Measurements from ENCODE around the gene DDX1. TPM values are rescaled to one million over a fixed set of nuclear protein-coding genes. Genes with fewer than 3 reads are reported as not detected.

Gene DDX1
- total and polyA plus RNA-seq, 10 of the 15 experiments (the other 5 are each of a cell fraction or from before 2014, with no cell fraction given), result 53.2 to 134 (median 85.6) TPM

DNA sequence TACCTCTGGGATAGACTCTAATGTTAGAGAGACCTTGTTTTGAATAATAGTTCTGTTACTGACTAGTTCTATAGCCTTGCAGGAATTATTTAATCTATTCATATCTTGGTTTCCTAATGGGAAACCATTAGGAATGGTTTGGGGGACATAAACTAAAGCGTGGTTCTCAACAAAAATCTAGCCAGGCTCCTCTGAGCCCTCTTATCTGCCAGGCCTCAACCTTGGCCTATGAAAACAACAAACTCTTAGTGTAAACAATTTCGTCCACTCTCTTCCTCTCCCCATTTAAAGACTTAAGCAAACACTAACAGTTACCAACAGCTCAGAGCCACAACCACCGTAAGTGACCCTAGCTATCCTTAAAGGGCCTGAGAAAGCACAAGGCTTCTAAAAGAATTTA is 19.9 kb upstream of the DDX1 start (continued):
- TF ChIP-seq, protein P1, sequence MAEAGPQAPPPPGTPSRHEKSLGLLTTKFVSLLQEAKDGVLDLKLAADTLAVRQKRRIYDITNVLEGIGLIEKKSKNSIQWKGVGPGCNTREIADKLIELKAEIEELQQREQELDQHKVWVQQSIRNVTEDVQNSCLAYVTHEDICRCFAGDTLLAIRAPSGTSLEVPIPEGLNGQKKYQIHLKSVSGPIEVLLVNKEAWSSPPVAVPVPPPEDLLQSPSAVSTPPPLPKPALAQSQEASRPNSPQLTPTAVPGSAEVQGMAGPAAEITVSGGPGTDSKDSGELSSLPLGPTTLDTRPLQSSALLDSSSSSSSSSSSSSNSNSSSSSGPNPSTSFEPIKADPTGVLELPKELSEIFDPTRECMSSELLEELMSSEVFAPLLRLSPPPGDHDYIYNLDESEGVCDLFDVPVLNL (IDR thresholded peaks at IDR 0.05; ENCODE audit: low read depth, low read length), result no peak
- TF ChIP-seq EGR1 (IDR thresholded peaks at IDR 0.05; ENCODE audit: borderline replicate concordance in 1 of 2, low read depth in 2 of 2, low read length in 2 of 2) (no peak), POLR2AphosphoS2 (IDR thresholded peaks at IDR 0.05; ENCODE audit: low read depth, low read length) (no peak), RCOR1 (conservative IDR thresholded peaks at IDR 0.05; ENCODE audit: low read depth, low read length) (no peak)

DNA sequence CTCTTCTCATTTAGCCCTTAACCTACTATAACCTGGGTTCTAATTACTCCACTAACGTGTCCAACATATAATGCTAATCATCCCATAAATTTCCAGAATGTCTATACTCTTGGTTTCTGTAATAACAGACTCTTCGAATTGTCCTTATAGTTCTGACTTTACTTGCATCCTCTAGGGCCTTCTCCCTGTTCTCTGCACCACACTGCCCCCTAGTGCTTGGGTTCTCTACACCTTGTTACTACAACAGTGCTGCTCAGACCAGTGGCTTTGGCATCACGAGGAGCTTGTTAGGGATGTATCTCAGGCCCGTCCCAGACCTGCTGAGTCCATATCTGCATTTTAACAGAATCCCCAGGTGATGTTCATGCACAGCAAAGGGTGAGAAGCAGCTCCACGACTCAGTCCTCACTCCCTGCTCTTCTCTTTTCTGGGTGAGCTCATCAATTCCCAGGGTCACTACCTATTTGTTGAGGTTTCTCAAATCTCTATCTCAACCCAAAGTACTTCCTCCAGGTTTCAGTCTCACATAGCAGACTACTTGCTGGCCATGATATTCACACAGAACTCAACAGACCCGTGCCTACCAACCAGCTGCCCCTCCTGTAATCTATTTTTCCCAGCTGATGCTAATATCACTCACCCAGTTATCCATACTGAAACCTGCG is 14.5 kb upstream of the DDX1 start:
- intact Hi-C loops (cut with micrococcal nuclease; ENCODE audit: unreplicated experiment), result loop anchor here (5.0 to 10.0 kb wide), 2 partner anchors 422 to 675 kb away; no protein-coding TSS in a partner anchor
- Histone ChIP-seq H3K36me3 (ENCODE audit: control insufficient read depth in 2 of 2, insufficient read depth in 2 of 2, low read length in 1 of 2) (no peaks in the 10 kb centered on the region), H3K27ac (ENCODE audit: control insufficient read depth, insufficient read depth) (no peak overlapping the region), H3K4me1 (ENCODE audit: control insufficient read depth, insufficient read depth, low read length) (0 out of 2 replicates have a peak, but pooled peaks cover 3% of the 10 kb centered on the region), H4K20me1 (ENCODE audit: control insufficient read depth, insufficient read depth) (no peaks in the 10 kb centered on the region), H3K79me2 (ENCODE audit: control insufficient read depth, insufficient read depth, low read length) (no peaks in the 10 kb centered on the region), H3K9me3 (replicated peaks; ENCODE audit: control insufficient read depth, insufficient read depth, low read length) (no peaks in the 10 kb centered on the region), H3K4me3 (no peak overlapping the region), H3K4me2 (ENCODE audit: control insufficient read depth, insufficient read depth) (no peak overlapping the region), H2AFZ (ENCODE audit: control insufficient read depth, low read depth, low read length) (peak overlapping the region; percentile 26), H3K27me3 (replicated peaks in 1 of 2; ENCODE audit: control insufficient read depth in 2 of 2, insufficient read depth in 2 of 2, low read length in 1 of 2) (no peaks in the 10 kb centered on the region), H3K9ac (ENCODE audit: control insufficient read depth, insufficient read depth, low read length) (no peak overlapping the region)
- ChIA-PET SMC1A (ENCODE audit: uncharacterized antibody, unreplicated experiment) (interaction anchor here (0.5 to 2.5 kb wide), 17 partner anchors 10 to 674 kb away, joined by 3 to 19 read pairs (median 3); no protein-coding TSS in a partner anchor), RAD21 (ENCODE audit: unreplicated experiment) (interaction anchor here (0.8 to 1.6 kb wide), 5 partner anchors 414 to 680 kb away, joined by 3 to 5 read pairs (median 4); no protein-coding TSS in a partner anchor), CTCF (interaction anchor here (0.6 to 3.5 kb wide), 36 partner anchors 9 to 1188 kb away, joined by 3 to 26 read pairs (median 4); partner anchors contain the start of gene NBAS), POLR2A (no interaction called here)
- peak; percentile 95 for FAIRE-seq
- peak; percentile 38 for DNase-seq (ENCODE audit: low read depth, low spot score)
- BruUV-seq (replicated peaks), result no TSS peak
- TF ChIP-seq CBFB (IDR thresholded peaks at IDR 0.05; ENCODE audit: low read depth), result 0 out of 2 replicates have a peak, but pooled peaks have one; percentile 19
- TF ChIP-seq, protein P2, sequence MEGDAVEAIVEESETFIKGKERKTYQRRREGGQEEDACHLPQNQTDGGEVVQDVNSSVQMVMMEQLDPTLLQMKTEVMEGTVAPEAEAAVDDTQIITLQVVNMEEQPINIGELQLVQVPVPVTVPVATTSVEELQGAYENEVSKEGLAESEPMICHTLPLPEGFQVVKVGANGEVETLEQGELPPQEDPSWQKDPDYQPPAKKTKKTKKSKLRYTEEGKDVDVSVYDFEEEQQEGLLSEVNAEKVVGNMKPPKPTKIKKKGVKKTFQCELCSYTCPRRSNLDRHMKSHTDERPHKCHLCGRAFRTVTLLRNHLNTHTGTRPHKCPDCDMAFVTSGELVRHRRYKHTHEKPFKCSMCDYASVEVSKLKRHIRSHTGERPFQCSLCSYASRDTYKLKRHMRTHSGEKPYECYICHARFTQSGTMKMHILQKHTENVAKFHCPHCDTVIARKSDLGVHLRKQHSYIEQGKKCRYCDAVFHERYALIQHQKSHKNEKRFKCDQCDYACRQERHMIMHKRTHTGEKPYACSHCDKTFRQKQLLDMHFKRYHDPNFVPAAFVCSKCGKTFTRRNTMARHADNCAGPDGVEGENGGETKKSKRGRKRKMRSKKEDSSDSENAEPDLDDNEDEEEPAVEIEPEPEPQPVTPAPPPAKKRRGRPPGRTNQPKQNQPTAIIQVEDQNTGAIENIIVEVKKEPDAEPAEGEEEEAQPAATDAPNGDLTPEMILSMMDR (IDR thresholded peaks at IDR 0.05 in 2 of 3, conservative IDR thresholded peaks at IDR 0.05 in 1 of 3; ENCODE audit: control insufficient read depth in 2 of 3, extremely low read depth in 1 of 3, insufficient read depth in 1 of 3, low read depth in 3 of 3, low read length in 3 of 3), result peak; percentile 85 to 91 (median 87)
- TF ChIP-seq NR2F1 (conservative IDR thresholded peaks at IDR 0.05), result no peak
- TF ChIP-seq RAD21 (IDR thresholded peaks at IDR 0.05; ENCODE audit: insufficient read depth, low read depth, low read length), result peak; percentile 95
- TF ChIP-seq SMC3 (IDR thresholded peaks at IDR 0.05; ENCODE audit: borderline replicate concordance, low read length), result peak; percentile 78
- peak; percentile 99 for ATAC-seq
- in situ Hi-C loops (cut with MboI), result no loop called here
- 15% methylated on average over 7 of the region's 7 CpGs for WGBS (ENCODE audit: insufficient coverage, insufficient replicate concordance, low lambda C conversion rate, missing lambda C conversion rate)
